Karpas-422 (cell line): ENCODE results near the gene ROBO4. TPM values are rescaled to one million over a fixed set of nuclear protein-coding genes. Genes with fewer than 3 reads are reported as not detected.

ENCODE experiments used
- DNase-seq: peaks from one replicate; pipeline ENCODE4 v3.0.0-alpha.2; 2015
- H2AFZ ChIP-seq: fragments of 200-600 bp; sonication (generic); 2 replicates; pipeline ENCODE4 v1.6.1; 2014; ENCODE audit warnings: antibody characterized with exemption, low read length, mixed read lengths
- H3K27ac ChIP-seq: fragments of 200-600 bp; sonication (generic); 2 replicates; pipeline ENCODE4 v1.5.1; 2014; ENCODE audit warnings: mild to moderate bottlenecking, low read length, moderate library complexity
- H3K27me3 ChIP-seq: fragments of 200-600 bp; sonication (generic); 2 replicates; pipeline ENCODE4 v1.6.1; 2014; ENCODE audit warnings: low read length, mixed read lengths
- H3K36me3 ChIP-seq: fragments of 200-600 bp; sonication (generic); 2 replicates; pipeline ENCODE4 v1.6.1; 2014; ENCODE audit warnings: low read length, mixed read lengths; ENCODE audit not compliant: insufficient read depth
- H3K4me1 ChIP-seq: fragments of 200-600 bp; sonication (generic); 2 replicates; pipeline ENCODE4 v1.6.1; 2014; ENCODE audit warnings: mild to moderate bottlenecking, low read length, mixed read lengths
- H3K4me2 ChIP-seq: fragments of 200-600 bp; sonication (generic); 2 replicates; pipeline ENCODE4 v1.6.1; 2014; ENCODE audit warnings: low read length, low read depth, mild to moderate bottlenecking; ENCODE audit not compliant: poor library complexity, severe bottlenecking
- H3K4me3 ChIP-seq: fragments of 200-600 bp; sonication (generic); 2 replicates; pipeline ENCODE4 v1.5.1; 2014; ENCODE audit warnings: mild to moderate bottlenecking, antibody characterized with exemption, low read length, mixed read lengths
- H3K79me2 ChIP-seq: fragments of 200-600 bp; sonication (generic); 2 replicates; pipeline ENCODE4 v1.6.1; 2014; ENCODE audit warnings: mild to moderate bottlenecking, low read length, mixed read lengths
- H3K9ac ChIP-seq: fragments of 200-600 bp; sonication (generic); 2 replicates; pipeline ENCODE4 v1.6.0; 2014; ENCODE audit warnings: low read length
- H3K9me2 ChIP-seq: fragments of 200-600 bp; sonication (generic), shearing (Covaris generic); replicated peaks from 2 replicates; pipeline ENCODE4 v1.6.0; 2014; ENCODE audit warnings: mild to moderate bottlenecking, low read length, moderate library complexity; ENCODE audit not compliant: insufficient read depth
- H3K9me3 ChIP-seq: fragments of 300-700, 200-600 bp; sonication (generic); 2 replicates; pipeline ENCODE4 v1.6.1; 2014; ENCODE audit warnings: low read length, mixed read lengths
- H4K20me1 ChIP-seq: fragments of 200-600 bp; sonication (generic); 2 replicates; pipeline ENCODE4 v1.6.1; 2014; ENCODE audit warnings: mild to moderate bottlenecking, antibody characterized with exemption, low read length, low read depth; ENCODE audit not compliant: insufficient read depth
- total RNA-seq: library from RNA; depleted of rRNA; stranded (reverse); fragments of >200 nt; shearing (Covaris generic); gene quantifications from 2 replicates; pipeline ENCODE4 v1.2.3, GENCODE V29; 2014; ENCODE audit warnings: low replicate concordance

Gene ROBO4
- total RNA-seq, 1 experiment from 2014 or later: not detected

- Histone ChIP-seq H3K9me2 (no peaks in the 10 kb centered on the region), H3K4me1 (no peaks in the 10 kb centered on the region), H3K27me3 (no peaks in the 10 kb centered on the region), H4K20me1 (no peaks in the 10 kb centered on the region), H3K4me2 (no peak overlapping the region), H3K9me3 (no peaks in the 10 kb centered on the region), H2AFZ (no peak overlapping the region), H3K4me3 (no peak overlapping the region), H3K36me3 (no peaks in the 10 kb centered on the region), H3K27ac (no peak overlapping the region), H3K79me2 (no peaks in the 10 kb centered on the region), H3K9ac (no peak overlapping the region)
- no peak for DNase-seq
These were observed 2.1 kb downstream of the ROBO4 start for GRCh38 chr11:124895471-124895971.

DNA sequence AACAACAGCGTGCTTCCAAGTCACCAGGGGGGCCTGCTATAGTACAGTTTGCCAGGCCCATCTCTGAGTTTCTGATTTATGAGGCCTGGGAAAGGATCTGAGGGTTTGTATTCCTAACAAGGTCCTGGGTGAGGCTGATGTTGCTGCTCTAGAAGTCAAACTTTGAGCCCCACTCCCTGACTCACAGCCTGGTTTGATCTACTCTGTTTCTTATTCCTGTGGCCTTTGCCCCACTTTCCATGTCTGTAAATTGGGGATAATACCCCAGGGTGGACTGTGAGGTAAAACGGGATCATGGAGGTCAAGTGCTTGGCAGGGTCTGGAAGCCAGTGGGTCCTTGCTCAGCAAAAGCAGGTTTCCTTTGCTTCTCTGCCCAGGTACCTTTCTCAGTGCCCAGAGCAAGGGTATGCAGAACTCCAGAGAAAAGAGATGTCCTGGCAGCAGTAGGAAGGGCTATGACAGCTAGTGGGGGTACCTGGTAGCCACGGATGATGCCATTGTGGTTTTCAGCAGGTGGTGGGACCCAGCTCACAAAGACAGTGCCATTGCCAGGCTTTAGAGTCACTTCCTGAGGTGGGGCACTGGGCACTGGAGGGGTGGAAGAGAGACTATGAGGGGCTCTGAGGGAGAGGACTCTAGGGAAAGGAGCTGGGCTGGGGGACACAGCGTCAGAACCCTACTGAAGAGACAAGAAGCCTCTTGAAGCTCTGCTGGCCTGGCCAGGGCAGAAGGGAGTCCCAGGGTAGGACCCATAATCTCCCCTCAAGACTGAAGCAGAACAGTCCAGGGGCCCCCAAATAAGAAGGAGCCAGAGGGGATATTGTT is 2.8 kb downstream of the ROBO4 start:
- no peaks in the 10 kb centered on the region for H3K79me2 ChIP-seq

GRCh38 chr11:124893781-124894401 is 3.8 kb downstream of the ROBO4 start:
- no peak for DNase-seq
- Histone ChIP-seq H3K36me3 (no peaks in the 10 kb centered on the region), H2AFZ (no peak overlapping the region), H3K79me2 (no peaks in the 10 kb centered on the region), H3K4me3 (no peak overlapping the region), H3K9me2 (no peaks in the 10 kb centered on the region), H3K9ac (no peak overlapping the region), H3K4me1 (no peaks in the 10 kb centered on the region), H3K4me2 (no peak overlapping the region), H3K27ac (no peak overlapping the region), H3K9me3 (no peaks in the 10 kb centered on the region), H3K27me3 (no peaks in the 10 kb centered on the region), H4K20me1 (no peaks in the 10 kb centered on the region)

More for the DNA sequence above, 2.8 kb downstream of the ROBO4 start:
- H3K4me1 ChIP-seq: no peaks in the 10 kb centered on the region
- H3K4me2 ChIP-seq: no peak overlapping the region
- H3K9me2 ChIP-seq: no peaks in the 10 kb centered on the region
- H3K27me3 ChIP-seq: no peaks in the 10 kb centered on the region
- no peak overlapping the region for H2AFZ ChIP-seq
- H3K36me3 ChIP-seq: no peaks in the 10 kb centered on the region
- H3K27ac ChIP-seq: no peak overlapping the region
- no peaks in the 10 kb centered on the region for H3K9me3 ChIP-seq
- H3K9ac ChIP-seq: no peak overlapping the region
- no peak overlapping the region for H3K4me3 ChIP-seq
- DNase-seq: no peak
- H4K20me1 ChIP-seq: no peaks in the 10 kb centered on the region

DNA sequence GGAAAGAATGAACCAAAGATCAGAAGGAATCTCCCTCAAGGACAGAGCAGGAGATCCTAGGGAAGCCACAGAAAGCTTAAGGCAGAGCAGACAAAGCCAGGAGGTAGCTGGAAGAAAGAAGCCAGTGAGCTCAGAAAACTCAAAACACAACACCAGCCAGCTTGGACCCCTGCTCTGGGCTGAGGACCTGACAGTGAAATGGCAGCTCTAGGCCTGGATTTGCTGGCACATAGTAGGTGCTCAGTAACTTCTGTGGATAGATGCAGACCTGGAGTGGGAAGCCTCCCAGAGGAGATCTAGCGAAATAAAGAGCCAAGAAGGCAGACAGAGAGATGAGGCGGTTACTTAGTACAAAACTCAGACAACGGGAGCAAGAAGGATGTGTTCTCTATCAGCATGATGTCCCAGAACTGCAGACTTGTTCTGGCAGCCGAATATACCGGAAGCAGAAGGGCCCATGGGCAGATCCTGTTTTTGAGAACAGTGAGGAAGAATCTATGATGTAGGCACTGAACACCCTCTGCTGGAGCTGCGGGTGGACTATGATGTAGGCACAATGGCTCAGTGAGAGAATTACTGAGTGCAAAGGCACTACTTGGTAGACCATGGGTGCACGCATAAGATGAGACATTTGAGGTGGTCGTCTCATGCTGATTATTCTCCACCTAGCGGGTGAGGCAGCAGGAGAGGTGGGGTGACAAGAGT is 4.8 kb downstream of the ROBO4 start:
- no peak overlapping the region for H3K4me3 ChIP-seq
- H3K27me3 ChIP-seq: no peaks in the 10 kb centered on the region
- no peaks in the 10 kb centered on the region for H3K9me2 ChIP-seq
- no peaks in the 10 kb centered on the region for H4K20me1 ChIP-seq
- no peaks in the 10 kb centered on the region for H3K79me2 ChIP-seq
- H3K9me3 ChIP-seq: no peaks in the 10 kb centered on the region
- no peak overlapping the region for H2AFZ ChIP-seq
- H3K36me3 ChIP-seq: no peaks in the 10 kb centered on the region
- no peak overlapping the region for H3K9ac ChIP-seq
- H3K4me1 ChIP-seq: no peaks in the 10 kb centered on the region
- no peak overlapping the region for H3K27ac ChIP-seq
- no peak overlapping the region for H3K4me2 ChIP-seq
- no peak for DNase-seq

- no peak overlapping the region for H3K9ac ChIP-seq
- no peak overlapping the region for H3K4me3 ChIP-seq
- H3K9me3 ChIP-seq: no peaks in the 10 kb centered on the region
- H3K9me2 ChIP-seq: no peaks in the 10 kb centered on the region
- H4K20me1 ChIP-seq: no peaks in the 10 kb centered on the region
- no peaks in the 10 kb centered on the region for H3K27me3 ChIP-seq
- no peak overlapping the region for H2AFZ ChIP-seq
- H3K4me2 ChIP-seq: no peak overlapping the region
- no peaks in the 10 kb centered on the region for H3K79me2 ChIP-seq
- no peaks in the 10 kb centered on the region for H3K4me1 ChIP-seq
- no peak overlapping the region for H3K27ac ChIP-seq
- no peaks in the 10 kb centered on the region for H3K36me3 ChIP-seq
- no peak for DNase-seq
These were observed 5.5 kb downstream of the ROBO4 start for GRCh38 chr11:124892146-124892545.

DNA sequence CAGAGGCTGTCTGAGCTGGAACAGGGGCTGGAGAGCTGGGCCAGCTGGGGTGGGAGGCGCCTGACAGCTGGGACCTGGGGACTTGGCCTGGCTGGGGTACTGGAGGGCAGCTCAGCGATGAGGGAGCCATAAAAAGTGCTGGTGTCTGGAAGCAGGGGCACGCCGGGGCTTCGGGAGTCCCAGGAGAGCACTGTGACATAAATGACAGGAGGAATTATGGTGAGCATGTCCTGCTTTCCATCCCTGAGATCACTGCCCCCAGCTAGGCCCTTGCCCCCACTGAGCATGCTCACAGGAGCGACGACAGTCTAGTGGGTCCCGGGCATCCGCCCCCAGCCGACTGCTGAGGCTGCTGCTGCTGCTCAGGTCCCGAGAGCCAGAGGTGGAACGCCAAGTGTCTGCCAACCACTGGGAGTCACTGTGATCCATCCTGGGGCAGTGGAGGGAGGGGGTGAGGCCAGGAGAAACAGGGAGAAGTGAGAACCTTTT is 6.2 kb downstream of the ROBO4 start:
- Histone ChIP-seq H4K20me1 (no peaks in the 10 kb centered on the region), H3K79me2 (no peaks in the 10 kb centered on the region)
- DNase-seq: no peak

DNA sequence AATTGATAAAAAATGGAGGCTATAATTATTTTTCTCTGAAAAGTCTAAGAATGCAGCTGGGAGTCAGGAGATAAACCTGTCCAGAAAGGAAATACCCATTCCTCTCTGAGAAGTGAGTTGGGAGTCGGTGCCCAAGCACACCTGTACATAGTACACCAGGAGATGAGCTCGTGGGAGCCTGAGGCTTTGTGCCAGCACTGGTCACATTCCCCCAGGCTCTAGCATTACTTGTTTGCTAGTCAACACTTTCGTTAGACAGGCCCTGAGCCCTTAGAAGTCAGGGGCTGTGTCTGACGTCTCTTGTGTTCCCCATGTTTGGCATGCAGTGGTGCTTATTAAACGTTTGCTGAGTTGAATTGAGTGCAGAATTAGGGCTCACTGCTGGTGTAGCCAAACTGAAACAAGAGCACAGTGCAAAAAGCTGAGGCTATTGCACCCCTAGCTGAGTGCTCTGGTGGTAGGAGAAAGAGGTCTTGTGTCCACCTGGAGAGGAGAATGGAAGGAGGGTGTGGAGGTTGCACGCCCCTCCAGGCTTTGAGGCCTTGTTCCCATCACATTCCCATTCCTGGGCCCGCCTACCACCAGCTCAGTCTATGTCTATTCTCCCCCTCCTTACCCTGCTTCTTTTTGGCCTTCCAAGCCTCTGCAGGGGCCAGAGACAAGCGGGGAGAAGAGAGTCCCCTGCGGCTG is 6.8 kb downstream of the ROBO4 start:
- Histone ChIP-seq H3K9me2 (no peaks in the 10 kb centered on the region), H4K20me1 (no peaks in the 10 kb centered on the region), H3K79me2 (no peaks in the 10 kb centered on the region)

More for the DNA sequence above, 6.2 kb downstream of the ROBO4 start:
- Histone ChIP-seq H3K36me3 (no peaks in the 10 kb centered on the region), H2AFZ (no peak overlapping the region), H3K27ac (no peak overlapping the region), H3K9me3 (no peaks in the 10 kb centered on the region), H3K9ac (no peak overlapping the region), H3K4me2 (no peak overlapping the region), H3K27me3 (no peaks in the 10 kb centered on the region), H3K4me1 (no peaks in the 10 kb centered on the region), H3K9me2 (no peaks in the 10 kb centered on the region), H3K4me3 (no peak overlapping the region)

More for the DNA sequence above, 6.8 kb downstream of the ROBO4 start:
- no peak for DNase-seq
- Histone ChIP-seq H3K9ac (no peak overlapping the region), H3K36me3 (no peaks in the 10 kb centered on the region), H3K27ac (no peak overlapping the region), H3K4me1 (no peaks in the 10 kb centered on the region), H2AFZ (no peak overlapping the region), H3K4me3 (no peak overlapping the region), H3K27me3 (no peaks in the 10 kb centered on the region), H3K4me2 (no peak overlapping the region), H3K9me3 (no peaks in the 10 kb centered on the region)
